Mucosa of descending colon (tissue), 3 donors: Measurements from ENCODE around the gene GUCY1B1. TPM values are rescaled to one million over a fixed set of nuclear protein-coding genes. Genes with fewer than 3 reads are reported as not detected.
A peak's percentile ranks its signal among the peaks of the same experiment; 100 is the strongest.

Experiments
- ATAC-seq: fragments of 200-7000 bp; cut with Tn5 transposase; one replicate; pipeline ENCODE4 v1.9.1; 2020; ENCODE audit warnings: mild to moderate bottlenecking, moderate library complexity
- DNase-seq, 3 donors: peaks; one replicate each; pipeline ENCODE4 v3.0.0-alpha.2; 2020
- H3K36me3 ChIP-seq: fragments of 200-600 bp; one replicate; pipeline ENCODE4 v1.8.0; 2021; ENCODE audit warnings: low read depth, mild to moderate bottlenecking
- H3K4me1 ChIP-seq: fragments of 200-600 bp; one replicate; pipeline ENCODE4 v1.8.0; 2021; ENCODE audit warnings: low read depth, mild to moderate bottlenecking
- H3K4me3 ChIP-seq: fragments of 200-600 bp; one replicate; pipeline ENCODE4 v1.8.0; 2021; ENCODE audit warnings: mild to moderate bottlenecking
- H3K9me3 ChIP-seq: fragments of 200-600 bp; one replicate; pipeline ENCODE4 v1.8.0; 2021; ENCODE audit warnings: mild to moderate bottlenecking
- CTCF ChIP-seq: fragments of 200-600 bp; IDR thresholded peaks from one replicate; pipeline ENCODE4 v1.8.0; 2022; ENCODE audit warnings: antibody characterized with exemption, mild to moderate bottlenecking
- intact Hi-C, 2 donors: fragments of 100-400 bp; cut with DNase I in 1 of 2; cut with micrococcal nuclease in 1 of 2; formaldehyde crosslinking; loops; one replicate each; pipeline versions ENCODE4 v1.11.0 to v1.11.1; 2022; cut with DNase I, micrococcal nuclease
- total RNA-seq, 3 donors: library from RNA; stranded (reverse); fragmentation: NEBNext Ultra II Directional in 2 of 3; extraction: Animal tissue kit (Norgen Biotek cat#: 25700) in 2 of 3; gene quantifications; one replicate each; pipeline versions ENCODE4 v1.2.1 to v1.2.4, GENCODE V29; 2021 to 2023
- donor health status: DM: no; HTN: no; CAD: no; lungs with moderate emphysema.
- donor health status: DM: no; HTN: no; CAD: no.
- donor health status: DM: no; HTN: yes; CAD: no.

Gene GUCY1B1
- total RNA-seq, 3 donors from 2014 or later: 1.9 to 42.1 (median 6.2) TPM

- Histone ChIP-seq H3K9me3 (no peaks in the 10 kb centered on the region), H3K36me3 (no peaks in the 10 kb centered on the region), H3K4me1 (no peaks in the 10 kb centered on the region), H3K4me3 (no peak overlapping the region)
- ATAC-seq (no peak), DNase-seq (no peak)
- intact Hi-C loops: no loop called here
- TF ChIP-seq CTCF: no peak
These were observed 9.5 kb downstream of the GUCY1B1 start for GRCh38 chr4:155768370-155768769.

GRCh38 chr4:155769090-155769489 is 10.3 kb downstream of the GUCY1B1 start:
- Histone ChIP-seq H3K4me1 (no peaks in the 10 kb centered on the region), H3K9me3 (no peaks in the 10 kb centered on the region), H3K36me3 (no peaks in the 10 kb centered on the region), H3K4me3 (no peak overlapping the region)
- TF ChIP-seq CTCF: no peak
- DNase-seq (peak in 1 of 3 donors; percentile 7), ATAC-seq (peak; percentile 46)
- intact Hi-C loops: no loop called here

GRCh38 chr4:155772459-155773195 is 13.8 kb downstream of the GUCY1B1 start:
- Histone ChIP-seq H3K36me3 (no peaks in the 10 kb centered on the region), H3K4me3 (no peak overlapping the region), H3K4me1 (no peaks in the 10 kb centered on the region), H3K9me3 (no peaks in the 10 kb centered on the region)
- no peak for ATAC-seq
- intact Hi-C loops: no loop called here
- no peak for TF ChIP-seq CTCF
- no peak for DNase-seq

- no peaks in the 10 kb centered on the region for H3K9me3 ChIP-seq
- intact Hi-C loops: no loop called here
- no peak for DNase-seq
- TF ChIP-seq CTCF: no peak
- no peaks in the 10 kb centered on the region for H3K4me1 ChIP-seq
- no peak overlapping the region for H3K4me3 ChIP-seq
- no peak for ATAC-seq
- H3K36me3 ChIP-seq: no peaks in the 10 kb centered on the region
These were observed 14.5 kb downstream of the GUCY1B1 start for GRCh38 chr4:155773196-155773800.

GRCh38 chr4:155774033-155774432 is 15.2 kb downstream of the GUCY1B1 start:
- H3K9me3 ChIP-seq: no peaks in the 10 kb centered on the region
- ATAC-seq (no peak), DNase-seq (no peak)
- intact Hi-C loops: no loop called here
- TF ChIP-seq CTCF: no peak
- no peaks in the 10 kb centered on the region for H3K4me1 ChIP-seq
- no peaks in the 10 kb centered on the region for H3K36me3 ChIP-seq
- no peak overlapping the region for H3K4me3 ChIP-seq
